NB4 (cell line): ENCODE results near the gene FNDC11.
"Not testable (repeated sequence)": the region's sequence is repeated elsewhere in the genome, so short reads cannot be mapped to it uniquely, and the experiment has no call there.

Experiments used
- DNase-seq: peaks from one replicate; pipeline ENCODE4 v3.0.0; 2010; ENCODE audit warnings: low read depth
- H3K4me3 ChIP-seq: one replicate; pipeline ENCODE4 v1.5.1; 2011; ENCODE audit warnings: mild to moderate bottlenecking, low read depth, low read length, moderate library complexity
- MAX ChIP-seq: IDR thresholded peaks from 2 replicates; pipeline ENCODE4 v1.6.1; 2011; ENCODE audit warnings: low read depth, low read length
- MYC ChIP-seq: IDR thresholded peaks from 2 replicates; pipeline ENCODE4 v1.6.1; 2011; ENCODE audit warnings: low read depth, low read length
- POLR2A ChIP-seq: IDR thresholded peaks from 2 replicates; pipeline ENCODE4 v1.6.1; 2011; ENCODE audit warnings: mild to moderate bottlenecking; ENCODE audit not compliant: insufficient read length; ENCODE audit errors: extremely low read depth
- TF ChIP-seq, protein P1 (sequence below): IDR thresholded peaks from one replicate; pipeline ENCODE4 v1.5.1; 2012; ENCODE audit warnings: low read depth, low read length

FNDC11 gene

DNA sequence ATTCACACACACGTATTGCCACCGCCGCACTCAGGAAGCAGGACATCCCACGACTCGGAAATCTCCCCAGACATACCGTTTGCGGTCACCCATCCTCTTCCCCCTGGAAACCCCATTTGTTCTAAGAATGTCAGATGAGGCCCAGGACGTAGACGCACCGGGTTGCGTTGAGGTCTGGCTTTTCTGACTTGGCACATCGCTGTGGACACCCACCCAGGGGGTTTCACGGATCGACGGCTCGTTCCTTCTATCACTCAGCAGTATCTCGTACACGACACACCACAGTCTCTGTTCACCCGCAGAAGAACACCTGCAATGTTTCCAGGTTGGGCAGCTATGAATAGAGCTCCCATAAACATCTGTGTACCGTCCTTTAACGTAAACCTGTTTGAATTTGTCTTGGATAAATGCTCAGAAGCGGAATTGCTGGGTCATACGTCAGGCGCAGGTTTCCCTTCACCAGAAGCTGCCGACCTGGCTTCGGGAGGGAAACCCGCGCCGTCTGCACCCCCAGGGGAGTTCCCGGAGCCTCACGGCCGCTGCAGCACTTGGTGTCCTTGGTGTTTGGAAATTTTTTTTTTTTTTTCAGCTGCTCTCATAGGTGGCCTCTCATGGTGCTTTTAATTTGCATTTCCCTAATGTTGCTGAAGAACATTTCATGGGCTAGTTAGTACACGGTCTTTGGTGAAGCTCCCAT is 45.7 kb upstream of the FNDC11 start:
- TF ChIP-seq MYC = no peak
- TF ChIP-seq POLR2A = no peak
- TF ChIP-seq MAX = no peak
- TF ChIP-seq, protein P1, sequence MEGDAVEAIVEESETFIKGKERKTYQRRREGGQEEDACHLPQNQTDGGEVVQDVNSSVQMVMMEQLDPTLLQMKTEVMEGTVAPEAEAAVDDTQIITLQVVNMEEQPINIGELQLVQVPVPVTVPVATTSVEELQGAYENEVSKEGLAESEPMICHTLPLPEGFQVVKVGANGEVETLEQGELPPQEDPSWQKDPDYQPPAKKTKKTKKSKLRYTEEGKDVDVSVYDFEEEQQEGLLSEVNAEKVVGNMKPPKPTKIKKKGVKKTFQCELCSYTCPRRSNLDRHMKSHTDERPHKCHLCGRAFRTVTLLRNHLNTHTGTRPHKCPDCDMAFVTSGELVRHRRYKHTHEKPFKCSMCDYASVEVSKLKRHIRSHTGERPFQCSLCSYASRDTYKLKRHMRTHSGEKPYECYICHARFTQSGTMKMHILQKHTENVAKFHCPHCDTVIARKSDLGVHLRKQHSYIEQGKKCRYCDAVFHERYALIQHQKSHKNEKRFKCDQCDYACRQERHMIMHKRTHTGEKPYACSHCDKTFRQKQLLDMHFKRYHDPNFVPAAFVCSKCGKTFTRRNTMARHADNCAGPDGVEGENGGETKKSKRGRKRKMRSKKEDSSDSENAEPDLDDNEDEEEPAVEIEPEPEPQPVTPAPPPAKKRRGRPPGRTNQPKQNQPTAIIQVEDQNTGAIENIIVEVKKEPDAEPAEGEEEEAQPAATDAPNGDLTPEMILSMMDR = no peak
- DNase-seq = no peak

DNA sequence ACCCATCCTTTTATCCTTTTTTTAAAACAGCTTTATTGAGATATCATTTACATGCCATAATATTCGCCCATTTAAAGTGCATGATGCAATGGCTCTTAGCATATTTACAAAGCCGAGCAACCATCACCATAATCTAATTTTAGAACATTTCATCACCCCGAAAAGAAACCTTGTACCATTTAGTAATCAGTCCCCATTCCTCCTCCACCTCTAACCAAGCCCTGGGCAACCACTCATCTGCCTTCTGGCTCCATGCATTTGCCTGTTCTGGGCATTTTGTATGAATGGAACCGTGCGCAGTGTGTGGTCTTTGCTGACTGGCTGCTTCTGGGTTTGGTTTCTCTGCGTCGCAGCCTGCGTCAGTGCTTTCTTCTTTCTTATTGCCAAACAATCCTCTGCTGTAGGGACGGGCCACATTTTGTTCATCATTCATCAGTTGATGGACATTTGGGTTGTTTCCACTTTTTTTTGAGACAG is 44.8 kb upstream of the FNDC11 start:
- TF ChIP-seq POLR2A = no peak
- TF ChIP-seq MYC = no peak
- TF ChIP-seq, protein P1 = no peak
- TF ChIP-seq MAX = no peak
- DNase-seq = peak; percentile 54
- no peak overlapping the region for H3K4me3 ChIP-seq

More for the DNA sequence above, 45.7 kb upstream of the FNDC11 start:
- H3K4me3 ChIP-seq = no peak overlapping the region

- DNase-seq = no peak
- TF ChIP-seq POLR2A = no peak
- TF ChIP-seq MYC = no peak
- no peak for TF ChIP-seq MAX
- TF ChIP-seq, protein P1 = no peak
- no peak overlapping the region for H3K4me3 ChIP-seq
These were observed 40.8 kb upstream of the FNDC11 start for GRCh38 chr20:63513207-63513606.

- peak; percentile 60 for DNase-seq
- not testable (repeated sequence) for H3K4me3 ChIP-seq
These were observed 39.4 kb upstream of the FNDC11 start for GRCh38 chr20:63514520-63514919.

DNA sequence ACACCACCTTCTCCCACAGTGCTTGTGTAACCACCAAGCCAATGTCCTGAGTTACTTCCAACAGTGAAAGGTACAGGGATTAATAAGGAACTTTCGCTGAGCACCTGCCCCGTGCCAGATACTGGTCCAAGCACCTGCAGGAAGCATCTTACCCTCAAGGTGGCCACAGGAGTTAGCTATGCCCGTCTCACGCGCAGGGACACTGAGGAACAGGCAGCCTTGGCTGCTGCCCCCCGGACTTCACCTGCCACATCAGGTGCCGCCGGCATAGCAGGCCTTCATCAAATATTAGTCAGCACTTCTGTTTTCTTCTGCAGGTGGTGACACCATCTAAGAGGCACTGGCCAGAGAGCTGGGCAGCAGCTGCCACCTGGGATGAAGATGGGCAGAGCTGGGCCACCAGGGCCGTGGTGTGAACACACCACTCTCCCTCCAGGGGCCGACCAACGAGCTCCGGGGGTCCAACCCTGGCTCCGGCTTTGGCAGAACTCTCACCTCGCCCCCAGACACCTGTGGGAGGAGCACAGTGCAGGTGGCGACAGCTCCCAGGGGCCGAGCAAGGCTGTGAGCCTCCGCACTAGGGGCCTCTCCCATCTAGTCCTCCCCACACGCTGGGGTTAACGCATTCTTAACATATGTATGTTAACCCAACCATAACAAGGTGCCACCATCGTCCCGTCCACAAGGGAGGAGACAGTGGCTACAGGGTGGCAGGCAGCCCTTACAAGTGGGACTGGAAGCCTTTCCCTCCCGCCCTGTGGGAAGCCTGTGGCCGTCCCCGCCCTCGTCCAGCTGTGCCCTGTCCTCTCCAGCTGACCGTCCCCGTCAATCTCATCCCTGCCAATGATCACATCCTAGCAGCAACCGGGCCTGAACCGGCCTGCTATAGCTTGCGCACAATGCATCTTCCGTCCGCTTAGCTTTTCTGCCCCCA is 36.3 kb upstream of the FNDC11 start:
- no peak for TF ChIP-seq MYC
- TF ChIP-seq, protein P1 = no peak
- TF ChIP-seq MAX = no peak
- TF ChIP-seq POLR2A = no peak
- no peak overlapping the region for H3K4me3 ChIP-seq

DNA sequence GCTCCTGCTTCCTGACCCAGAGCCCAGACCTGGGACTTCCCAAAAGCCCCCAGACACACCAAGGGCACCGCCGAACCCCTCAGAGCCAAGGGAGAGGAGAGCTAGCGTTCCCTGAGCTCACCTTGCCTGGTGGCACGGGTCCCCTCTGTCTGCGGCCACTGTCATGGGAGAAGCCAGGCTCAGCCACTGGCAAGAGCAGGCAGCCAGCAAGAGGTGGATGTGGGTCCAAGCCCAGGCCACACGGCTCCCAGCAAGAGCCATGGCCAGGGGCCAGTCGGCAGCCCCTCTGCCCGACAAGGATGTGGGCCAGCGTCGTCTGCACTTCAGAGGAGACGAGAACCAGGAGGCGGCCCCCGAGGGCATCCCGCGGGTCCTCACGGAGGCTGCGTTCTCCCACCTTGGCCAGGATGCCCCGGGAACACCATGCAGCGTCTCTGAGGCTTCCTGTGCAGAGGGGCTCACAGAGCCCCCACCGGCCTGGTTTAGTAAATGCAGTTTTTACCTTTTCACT is 35.6 kb upstream of the FNDC11 start:
- H3K4me3 ChIP-seq = no peak overlapping the region
- TF ChIP-seq POLR2A = no peak
- no peak for TF ChIP-seq MAX
- no peak for DNase-seq

More for the DNA sequence above, 36.3 kb upstream of the FNDC11 start:
- no peak for DNase-seq
